HUES6 (cell line): ENCODE measurements around the gene DNAH9.

Experiments used
- H3K27ac ChIP-seq: 2 replicates; pipeline ENCODE4 v1.7.0; 2013; ENCODE audit warnings: low read depth, mild to moderate bottlenecking, low read length, inconsistent platforms
- H3K27me3 ChIP-seq: 2 replicates; pipeline ENCODE4 v1.6.1; 2013; ENCODE audit warnings: low read length; ENCODE audit not compliant: control insufficient read depth, insufficient read depth
- H3K36me3 ChIP-seq: 2 replicates; pipeline ENCODE4 v1.6.1; 2013; ENCODE audit warnings: low read length; ENCODE audit not compliant: control insufficient read depth, insufficient read depth
- H3K4me1 ChIP-seq: 2 replicates; pipeline ENCODE4 v1.6.1; 2013; ENCODE audit warnings: low read length; ENCODE audit not compliant: control insufficient read depth, insufficient read depth
- H3K4me3 ChIP-seq: 2 replicates; pipeline ENCODE4 v1.5.1; 2013; ENCODE audit warnings: low read depth, low read length
- H3K9ac ChIP-seq: one replicate; pipeline ENCODE4 v1.6.1; 2013; ENCODE audit warnings: mild to moderate bottlenecking, low read length
- H3K9me3 ChIP-seq: 2 replicates; pipeline ENCODE4 v1.6.1; 2013; ENCODE audit warnings: low read depth, low read length; ENCODE audit not compliant: control insufficient read depth, insufficient read depth

DNAH9 gene

GRCh38 chr17:11638700-11639265, 40.5 kb downstream of the DNAH9 start:
- no peak overlapping the region for H3K27ac ChIP-seq
- H3K9ac ChIP-seq, result no peak overlapping the region
- no peak overlapping the region for H3K4me3 ChIP-seq
- no peaks in the 10 kb centered on the region for H3K27me3 ChIP-seq
- no peaks in the 10 kb centered on the region for H3K36me3 ChIP-seq
- no peaks in the 10 kb centered on the region for H3K9me3 ChIP-seq
- no peaks in the 10 kb centered on the region for H3K4me1 ChIP-seq

GRCh38 chr17:11639736-11640462, 41.6 kb downstream of the DNAH9 start:
- Histone ChIP-seq H3K9ac (no peak overlapping the region), H3K27ac (no peak overlapping the region), H3K27me3 (no peaks in the 10 kb centered on the region), H3K4me1 (no peaks in the 10 kb centered on the region), H3K9me3 (no peaks in the 10 kb centered on the region), H3K4me3 (no peak overlapping the region), H3K36me3 (no peaks in the 10 kb centered on the region)

- no peak overlapping the region for H3K27ac ChIP-seq
- H3K27me3 ChIP-seq, result no peaks in the 10 kb centered on the region
- no peak overlapping the region for H3K9ac ChIP-seq
- H3K4me3 ChIP-seq, result no peak overlapping the region
- H3K9me3 ChIP-seq, result no peaks in the 10 kb centered on the region
- H3K4me1 ChIP-seq, result no peaks in the 10 kb centered on the region
- no peaks in the 10 kb centered on the region for H3K36me3 ChIP-seq
Observed at GRCh38 chr17:11640463-11640814, 42.2 kb downstream of the DNAH9 start.

GRCh38 chr17:11641521-11642275, 43.4 kb downstream of the DNAH9 start:
- H3K36me3 ChIP-seq, result no peaks in the 10 kb centered on the region
- H3K9ac ChIP-seq, result no peak overlapping the region
- H3K27me3 ChIP-seq, result no peaks in the 10 kb centered on the region
- no peak overlapping the region for H3K27ac ChIP-seq
- H3K9me3 ChIP-seq, result no peaks in the 10 kb centered on the region
- H3K4me3 ChIP-seq, result no peak overlapping the region
- H3K4me1 ChIP-seq, result no peaks in the 10 kb centered on the region

- H3K9ac ChIP-seq, result no peak overlapping the region
- no peak overlapping the region for H3K27ac ChIP-seq
- no peaks in the 10 kb centered on the region for H3K27me3 ChIP-seq
- H3K36me3 ChIP-seq, result no peaks in the 10 kb centered on the region
- no peak overlapping the region for H3K4me3 ChIP-seq
- no peaks in the 10 kb centered on the region for H3K4me1 ChIP-seq
- H3K9me3 ChIP-seq, result no peaks in the 10 kb centered on the region
Observed at GRCh38 chr17:11642655-11643054, 44.4 kb downstream of the DNAH9 start.

- no peaks in the 10 kb centered on the region for H3K27me3 ChIP-seq
- H3K9ac ChIP-seq, result no peak overlapping the region
- no peaks in the 10 kb centered on the region for H3K4me1 ChIP-seq
- no peaks in the 10 kb centered on the region for H3K36me3 ChIP-seq
- no peaks in the 10 kb centered on the region for H3K9me3 ChIP-seq
- no peak overlapping the region for H3K4me3 ChIP-seq
- H3K27ac ChIP-seq, result no peak overlapping the region
Observed at GRCh38 chr17:11643851-11644250, 45.6 kb downstream of the DNAH9 start.

GRCh38 chr17:11644265-11645212, 46.3 kb downstream of the DNAH9 start:
- Histone ChIP-seq H3K4me1 (no peaks in the 10 kb centered on the region), H3K27ac (no peak overlapping the region), H3K9me3 (no peaks in the 10 kb centered on the region), H3K4me3 (no peak overlapping the region), H3K36me3 (no peaks in the 10 kb centered on the region), H3K9ac (no peak overlapping the region), H3K27me3 (no peaks in the 10 kb centered on the region)

GRCh38 chr17:11645426-11645825, 47.2 kb downstream of the DNAH9 start:
- Histone ChIP-seq H3K9me3 (no peaks in the 10 kb centered on the region), H3K4me3 (no peak overlapping the region), H3K27me3 (no peaks in the 10 kb centered on the region), H3K27ac (no peak overlapping the region), H3K9ac (no peak overlapping the region), H3K4me1 (no peaks in the 10 kb centered on the region), H3K36me3 (no peaks in the 10 kb centered on the region)

- Histone ChIP-seq H3K27me3 (no peaks in the 10 kb centered on the region), H3K27ac (no peak overlapping the region)
Observed at GRCh38 chr17:11651089-11651488, 52.8 kb downstream of the DNAH9 start.

GRCh38 chr17:11668618-11669017, 70.3 kb downstream of the DNAH9 start:
- Histone ChIP-seq H3K4me1 (peaks cover 33% of the 10 kb centered on the region), H3K27me3 (no peaks in the 10 kb centered on the region), H3K9me3 (0 out of 2 replicates have a peak, but pooled peaks cover 6% of the 10 kb centered on the region), H3K27ac (peak overlapping the region; percentile 42; the same call in 1 of the 2 replicates), H3K36me3 (no peaks in the 10 kb centered on the region), H3K9ac (no peak overlapping the region), H3K4me3 (no peak overlapping the region)

More at GRCh38 chr17:11651089-11651488, 52.8 kb downstream of the DNAH9 start:
- H3K36me3 ChIP-seq, result no peaks in the 10 kb centered on the region
- H3K4me1 ChIP-seq, result no peaks in the 10 kb centered on the region
- H3K9ac ChIP-seq, result no peak overlapping the region
- H3K9me3 ChIP-seq, result no peaks in the 10 kb centered on the region
- no peak overlapping the region for H3K4me3 ChIP-seq
